Measurements from ENCODE around the gene COL4A1. TPM values are rescaled to one million over a fixed set of nuclear protein-coding genes. Genes with fewer than 3 reads are reported as not detected.
"Not testable (repeated sequence)": the region's sequence is repeated elsewhere in the genome, so short reads cannot be mapped to it uniquely, and the experiment has no call there.

The COL4A1 gene
- total RNA-seq, 2 donors from 2014 or later = 80.4 to 253 TPM

GRCh38 chr13:110116072-110116487 lies 190.9 kb downstream of the COL4A1 start:
- peak; percentile 87 for ATAC-seq
- intact Hi-C loops (cut with DNase I) = no loop called here

GRCh38 chr13:110115591-110115990 lies 191.4 kb downstream of the COL4A1 start:
- Histone ChIP-seq H3K4me1 (no peaks in the 10 kb centered on the region), H3K9me3 (no peaks in the 10 kb centered on the region), H3K27me3 (no peaks in the 10 kb centered on the region), H3K4me3 (no peak overlapping the region), H3K27ac (no peak overlapping the region), H3K36me3 (replicated peaks in 1 of 2; ENCODE audit: insufficient read depth in 1 of 2, low read depth in 2 of 2) (no peaks in the 10 kb centered on the region)
- intact Hi-C loops (cut with DNase I) = no loop called here
- TF ChIP-seq CTCF (IDR thresholded peaks at IDR 0.05) (no peak), POLR2A (IDR thresholded peaks at IDR 0.05) (no peak)
- DNase-seq (no peak), ATAC-seq (no peak)
- WGBS, 2 donors = 61 to 62% methylated on average over 5 of the region's 5 CpGs

More at GRCh38 chr13:110116072-110116487, 190.9 kb downstream of the COL4A1 start:
- Histone ChIP-seq H3K9me3 (no peaks in the 10 kb centered on the region), H3K27me3 (no peaks in the 10 kb centered on the region), H3K27ac (no peak overlapping the region), H3K4me3 (no peak overlapping the region), H3K36me3 (replicated peaks in 1 of 2; ENCODE audit: insufficient read depth in 1 of 2, low read depth in 2 of 2) (no peaks in the 10 kb centered on the region), H3K4me1 (no peaks in the 10 kb centered on the region)
- TF ChIP-seq POLR2A (IDR thresholded peaks at IDR 0.05) (no peak), CTCF (IDR thresholded peaks at IDR 0.05) (peak; percentile 68 to 78 (median 73))
- peak; percentile 64 to 73 (median 68) for DNase-seq
- 18 to 29% methylated on average over 21 to 23 of the region's 23 CpGs for WGBS, 2 donors

GRCh38 chr13:110114316-110114715 lies 192.6 kb downstream of the COL4A1 start:
- Histone ChIP-seq H3K4me3 (no peak overlapping the region), H3K4me1 (no peaks in the 10 kb centered on the region), H3K36me3 (replicated peaks in 1 of 2; ENCODE audit: insufficient read depth in 1 of 2, low read depth in 2 of 2) (no peaks in the 10 kb centered on the region), H3K27ac (no peak overlapping the region), H3K27me3 (no peaks in the 10 kb centered on the region), H3K9me3 (no peaks in the 10 kb centered on the region)
- ATAC-seq (no peak), DNase-seq (no peak)
- no peak for TF ChIP-seq POLR2A (IDR thresholded peaks at IDR 0.05)
- TF ChIP-seq CTCF (IDR thresholded peaks at IDR 0.05) = no peak
- WGBS, 2 donors = 43 to 66% methylated on average over 2 of the region's 2 CpGs
- intact Hi-C loops (cut with DNase I) = no loop called here

- ATAC-seq (no peak), DNase-seq (no peak)
- Histone ChIP-seq H3K27me3 (no peaks in the 10 kb centered on the region), H3K4me3 (no peak overlapping the region), H3K27ac (no peak overlapping the region), H3K4me1 (no peaks in the 10 kb centered on the region), H3K9me3 (no peaks in the 10 kb centered on the region), H3K36me3 (replicated peaks in 1 of 2; ENCODE audit: insufficient read depth in 1 of 2, low read depth in 2 of 2) (no peaks in the 10 kb centered on the region)
- intact Hi-C loops (cut with DNase I) = no loop called here
- 69 to 83% methylated on average over 1 to 2 of the region's 2 CpGs for WGBS, 2 donors
- TF ChIP-seq POLR2A (IDR thresholded peaks at IDR 0.05) (no peak), CTCF (IDR thresholded peaks at IDR 0.05) (no peak)
Observed at GRCh38 chr13:110113284-110113764, 193.6 kb downstream of the COL4A1 start.

- intact Hi-C loops (cut with DNase I); ATAC-seq: not testable (repeated sequence)
- 54 to 64% methylated on average over 6 of the region's 6 CpGs for WGBS, 2 donors
Observed at GRCh38 chr13:110112379-110112778, 194.6 kb downstream of the COL4A1 start.

More at GRCh38 chr13:110112379-110112778, 194.6 kb downstream of the COL4A1 start:
- not testable (repeated sequence) for H3K36me3 ChIP-seq (replicated peaks in 1 of 2; ENCODE audit: insufficient read depth in 1 of 2, low read depth in 2 of 2); H3K9me3 ChIP-seq; H3K27me3 ChIP-seq; DNase-seq; H3K27ac ChIP-seq; H3K4me1 ChIP-seq; H3K4me3 ChIP-seq
- peak in 3 of 7 experiments; percentile 3 to 9 (median 5) for TF ChIP-seq CTCF (IDR thresholded peaks at IDR 0.05)
